ENCODE data around the gene MAN1C1. TPM values are rescaled to one million over a fixed set of nuclear protein-coding genes. Genes with fewer than 3 reads are reported as not detected.

MAN1C1 gene
- total RNA-seq, 1 experiment from 2014 or later, result 1.5 TPM

- no peaks in the 10 kb centered on the region; the same call in 1 of the 2 replicates for H3K27me3 ChIP-seq (ENCODE audit: control insufficient read depth, insufficient read depth, low read length)
- in situ Hi-C loops (cut with HindIII; ENCODE audit: low pct_unique_long_range_greater_than_20kb, low sequenced_read_pairs), result no loop called here
These were observed 72.0 kb downstream of the MAN1C1 start for GRCh38 chr1:25688390-25689119.

GRCh38 chr1:25689686-25690381 lies 73.2 kb downstream of the MAN1C1 start:
- in situ Hi-C loops (cut with HindIII; ENCODE audit: low pct_unique_long_range_greater_than_20kb, low sequenced_read_pairs), result no loop called here
- H3K4me1 ChIP-seq (ENCODE audit: control insufficient read depth, insufficient read depth, low read length), result no peaks in the 10 kb centered on the region
- BruUV-seq (replicated peaks), result no TSS peak
- ATAC-seq (no peak), DNase-seq (ENCODE audit: low read depth, low spot score) (no peak)
- ChIA-PET CTCF (no interaction called here), POLR2A (no interaction called here)
- no peak overlapping the region for H3K4me3 ChIP-seq (ENCODE audit: low read depth in 2 of 2, low read length in 2 of 2)
- no peak overlapping the region for H3K27ac ChIP-seq (ENCODE audit: low read length)
- intact Hi-C loops (cut with micrococcal nuclease; ENCODE audit: unreplicated experiment), result no loop called here
- TF ChIP-seq TCF7L2 (IDR thresholded peaks at IDR 0.05; ENCODE audit: low read depth, low read length), result no peak
- TF ChIP-seq SIN3A (IDR thresholded peaks at IDR 0.05; ENCODE audit: borderline replicate concordance, insufficient read depth, low read depth, low read length), result no peak
- TF ChIP-seq POLR2AphosphoS5 (IDR thresholded peaks at IDR 0.05; ENCODE audit: low read depth, low read length), result no peak
- TF ChIP-seq CTCF (IDR thresholded peaks at IDR 0.05), result no peak
- TF ChIP-seq, protein P1, sequence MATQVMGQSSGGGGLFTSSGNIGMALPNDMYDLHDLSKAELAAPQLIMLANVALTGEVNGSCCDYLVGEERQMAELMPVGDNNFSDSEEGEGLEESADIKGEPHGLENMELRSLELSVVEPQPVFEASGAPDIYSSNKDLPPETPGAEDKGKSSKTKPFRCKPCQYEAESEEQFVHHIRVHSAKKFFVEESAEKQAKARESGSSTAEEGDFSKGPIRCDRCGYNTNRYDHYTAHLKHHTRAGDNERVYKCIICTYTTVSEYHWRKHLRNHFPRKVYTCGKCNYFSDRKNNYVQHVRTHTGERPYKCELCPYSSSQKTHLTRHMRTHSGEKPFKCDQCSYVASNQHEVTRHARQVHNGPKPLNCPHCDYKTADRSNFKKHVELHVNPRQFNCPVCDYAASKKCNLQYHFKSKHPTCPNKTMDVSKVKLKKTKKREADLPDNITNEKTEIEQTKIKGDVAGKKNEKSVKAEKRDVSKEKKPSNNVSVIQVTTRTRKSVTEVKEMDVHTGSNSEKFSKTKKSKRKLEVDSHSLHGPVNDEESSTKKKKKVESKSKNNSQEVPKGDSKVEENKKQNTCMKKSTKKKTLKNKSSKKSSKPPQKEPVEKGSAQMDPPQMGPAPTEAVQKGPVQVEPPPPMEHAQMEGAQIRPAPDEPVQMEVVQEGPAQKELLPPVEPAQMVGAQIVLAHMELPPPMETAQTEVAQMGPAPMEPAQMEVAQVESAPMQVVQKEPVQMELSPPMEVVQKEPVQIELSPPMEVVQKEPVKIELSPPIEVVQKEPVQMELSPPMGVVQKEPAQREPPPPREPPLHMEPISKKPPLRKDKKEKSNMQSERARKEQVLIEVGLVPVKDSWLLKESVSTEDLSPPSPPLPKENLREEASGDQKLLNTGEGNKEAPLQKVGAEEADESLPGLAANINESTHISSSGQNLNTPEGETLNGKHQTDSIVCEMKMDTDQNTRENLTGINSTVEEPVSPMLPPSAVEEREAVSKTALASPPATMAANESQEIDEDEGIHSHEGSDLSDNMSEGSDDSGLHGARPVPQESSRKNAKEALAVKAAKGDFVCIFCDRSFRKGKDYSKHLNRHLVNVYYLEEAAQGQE (IDR thresholded peaks at IDR 0.05; ENCODE audit: insufficient read depth in 1 of 2, low read depth in 2 of 2, low read length in 1 of 2), result no peak
- H3K27me3 ChIP-seq (ENCODE audit: control insufficient read depth, insufficient read depth, low read length), result no peaks in the 10 kb centered on the region; the same call in 1 of the 2 replicates
- H3K36me3 ChIP-seq (ENCODE audit: control insufficient read depth, insufficient read depth, low read length), result no peaks in the 10 kb centered on the region
- H3K9me3 ChIP-seq (ENCODE audit: control insufficient read depth, insufficient read depth, low read depth, low read length), result no peaks in the 10 kb centered on the region

More at GRCh38 chr1:25688390-25689119, 72.0 kb downstream of the MAN1C1 start:
- intact Hi-C loops (cut with micrococcal nuclease; ENCODE audit: unreplicated experiment), result no loop called here
- ATAC-seq (no peak), DNase-seq (ENCODE audit: low read depth, low spot score) (no peak)
- ChIA-PET POLR2A (no interaction called here), CTCF (no interaction called here)
- Histone ChIP-seq H3K27ac (ENCODE audit: low read length) (no peak overlapping the region), H3K4me3 (ENCODE audit: low read depth in 2 of 2, low read length in 2 of 2) (no peak overlapping the region), H3K4me1 (ENCODE audit: control insufficient read depth, insufficient read depth, low read length) (no peaks in the 10 kb centered on the region), H3K9me3 (ENCODE audit: control insufficient read depth, insufficient read depth, low read depth, low read length) (no peaks in the 10 kb centered on the region), H3K36me3 (ENCODE audit: control insufficient read depth, insufficient read depth, low read length) (no peaks in the 10 kb centered on the region)
- TF ChIP-seq, protein P1 (IDR thresholded peaks at IDR 0.05; ENCODE audit: insufficient read depth in 1 of 2, low read depth in 2 of 2, low read length in 1 of 2), result no peak
- TF ChIP-seq SIN3A (IDR thresholded peaks at IDR 0.05; ENCODE audit: borderline replicate concordance, insufficient read depth, low read depth, low read length) (no peak), CTCF (IDR thresholded peaks at IDR 0.05) (no peak), TCF7L2 (IDR thresholded peaks at IDR 0.05; ENCODE audit: low read depth, low read length) (no peak), POLR2AphosphoS5 (IDR thresholded peaks at IDR 0.05; ENCODE audit: low read depth, low read length) (no peak)
- no TSS peak for BruUV-seq (replicated peaks)
